Adrenal gland (tissue), 5 donors: ENCODE results near the gene CNTN4.

ENCODE experiments used
- CTCF ChIP-seq, 6 experiments: fragments of 450-650 bp in 4 of 6; fragments of 200-600 bp in 2 of 6; sonication (generic) in 1 of 6; IDR thresholded peaks; 1 replicate in 5 of 6; 2 replicates in 1 of 6; pipeline versions ENCODE4 v1.5.1 to v1.8.0; 2016 to 2021; ENCODE audit warnings: antibody characterized with exemption in 6 of 6, mild to moderate bottlenecking in 2 of 6, moderate library complexity in 1 of 6
- POLR2A ChIP-seq, 2 donors: fragments of 450-650 bp; IDR thresholded peaks; one replicate each; pipeline ENCODE4 v1.6.1; 2017; ENCODE audit warnings: antibody characterized with exemption in 2 of 2, mild to moderate bottlenecking in 2 of 2, moderate library complexity in 1 of 2
- donor health status: DM: no; HTN: no; CAD: no.

- TF ChIP-seq CTCF (IDR thresholded peaks at IDR 0.05) (no peak), POLR2A (IDR thresholded peaks at IDR 0.05) (no peak)
These were observed 437.9 kb downstream of the CNTN4 start for GRCh38 chr3:2536575-2536974.
